Upper lobe of right lung (tissue), 1 donor: ENCODE measurements around the gene SEPTIN8. TPM values are rescaled to one million over a fixed set of nuclear protein-coding genes. Genes with fewer than 3 reads are reported as not detected.

ENCODE experiments used
- ATAC-seq: fragments of 200-7000 bp; cut with Tn5 transposase; one replicate; pipeline ENCODE4 v1.9.1; 2020; ENCODE audit warnings: mild to moderate bottlenecking, moderate library complexity
- DNase-seq: peaks from one replicate; pipeline ENCODE4 v3.0.0-alpha.2; 2020
- H3K27ac ChIP-seq: fragments of 200-600 bp; one replicate; pipeline ENCODE4 v1.8.0; 2022
- H3K27me3 ChIP-seq: fragments of 200-600 bp; one replicate; pipeline ENCODE4 v1.8.0; 2022; ENCODE audit warnings: mild to moderate bottlenecking
- H3K36me3 ChIP-seq: fragments of 200-600 bp; one replicate; pipeline ENCODE4 v1.8.0; 2022
- H3K4me1 ChIP-seq: fragments of 200-600 bp; one replicate; pipeline ENCODE4 v1.8.0; 2022
- H3K4me3 ChIP-seq: fragments of 200-600 bp; one replicate; pipeline ENCODE4 v1.8.0; 2022; ENCODE audit warnings: mild to moderate bottlenecking
- H3K9me3 ChIP-seq: fragments of 200-600 bp; one replicate; pipeline ENCODE4 v1.8.0; 2022
- intact Hi-C: fragments of 100-400 bp; cut with DNase I; formaldehyde crosslinking; loops from one replicate; pipeline ENCODE4 v1.11.0; 2022
- total RNA-seq: library from RNA; stranded (reverse); fragmentation: NEBNext Ultra II Directional; extraction: Animal tissue kit (Norgen Biotek cat#: 25700); gene quantifications from one replicate; pipeline ENCODE4 v1.2.1, GENCODE V29; 2021
- TF ChIP-seq, protein P1 (sequence below): fragments of 200-600 bp; IDR thresholded peaks from one replicate; pipeline ENCODE4 v1.8.0; 2022; ENCODE audit warnings: antibody characterized with exemption
- donor health status: DM: no; HTN: yes; CAD: no; lungs with severe emphysema.

Gene SEPTIN8
- total RNA-seq, 1 donor from 2014 or later = 42.6 TPM

GRCh38 chr5:132747616-132748440 lies 29.2 kb downstream of the SEPTIN8 start:
- Histone ChIP-seq H3K4me1 (peaks cover 6% of the 10 kb centered on the region), H3K27me3 (peaks cover 24% of the 10 kb centered on the region), H3K36me3 (no peaks in the 10 kb centered on the region), H3K4me3 (peak overlapping the region; percentile 52), H3K9me3 (no peaks in the 10 kb centered on the region), H3K27ac (peak overlapping the region; percentile 18)
- TF ChIP-seq, protein P1, sequence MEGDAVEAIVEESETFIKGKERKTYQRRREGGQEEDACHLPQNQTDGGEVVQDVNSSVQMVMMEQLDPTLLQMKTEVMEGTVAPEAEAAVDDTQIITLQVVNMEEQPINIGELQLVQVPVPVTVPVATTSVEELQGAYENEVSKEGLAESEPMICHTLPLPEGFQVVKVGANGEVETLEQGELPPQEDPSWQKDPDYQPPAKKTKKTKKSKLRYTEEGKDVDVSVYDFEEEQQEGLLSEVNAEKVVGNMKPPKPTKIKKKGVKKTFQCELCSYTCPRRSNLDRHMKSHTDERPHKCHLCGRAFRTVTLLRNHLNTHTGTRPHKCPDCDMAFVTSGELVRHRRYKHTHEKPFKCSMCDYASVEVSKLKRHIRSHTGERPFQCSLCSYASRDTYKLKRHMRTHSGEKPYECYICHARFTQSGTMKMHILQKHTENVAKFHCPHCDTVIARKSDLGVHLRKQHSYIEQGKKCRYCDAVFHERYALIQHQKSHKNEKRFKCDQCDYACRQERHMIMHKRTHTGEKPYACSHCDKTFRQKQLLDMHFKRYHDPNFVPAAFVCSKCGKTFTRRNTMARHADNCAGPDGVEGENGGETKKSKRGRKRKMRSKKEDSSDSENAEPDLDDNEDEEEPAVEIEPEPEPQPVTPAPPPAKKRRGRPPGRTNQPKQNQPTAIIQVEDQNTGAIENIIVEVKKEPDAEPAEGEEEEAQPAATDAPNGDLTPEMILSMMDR = no peak
- DNase-seq = no peak
- intact Hi-C loops = no loop called here
- ATAC-seq = peak; percentile 59

DNA sequence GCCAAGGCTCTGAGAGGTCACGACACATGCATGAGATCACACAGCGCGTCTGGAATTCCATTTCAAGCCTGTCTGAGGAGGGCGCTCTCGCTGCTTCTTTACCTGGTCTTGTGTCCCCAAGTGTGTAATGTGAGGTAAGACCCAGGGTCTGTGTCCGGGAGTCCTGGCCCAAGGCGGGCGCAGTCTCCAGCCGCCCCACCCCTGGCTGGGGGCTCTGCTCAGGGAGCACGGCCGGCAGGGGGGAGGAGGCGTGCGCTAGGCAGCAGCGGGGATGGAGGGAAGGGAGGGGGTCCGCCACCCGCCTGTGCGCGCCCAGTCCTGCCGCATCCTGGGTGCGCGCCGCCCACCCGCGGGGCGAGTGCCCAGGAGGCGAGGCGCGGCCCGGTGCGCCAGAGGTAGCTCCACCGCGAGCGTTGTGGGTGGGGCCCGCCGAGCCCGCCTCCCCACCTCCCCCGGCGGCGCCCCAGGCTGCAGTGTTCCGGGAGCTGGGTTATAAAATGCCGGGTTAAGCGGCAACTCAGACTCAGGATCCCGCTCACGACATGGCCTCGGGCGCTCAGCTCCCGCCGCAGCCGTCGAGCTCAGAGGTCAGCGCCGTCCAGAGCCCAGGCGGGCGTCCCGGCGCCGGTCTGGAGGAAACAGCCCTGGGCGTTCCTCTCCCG lies 30.0 kb downstream of the SEPTIN8 start, which contains the start of gene CCNI2:
Gene CCNI2, plus strand, starts transcription at position 473 of the 662 bp plus-strand sequence. Its CDS starts 70 bp downstream, at position 543.
- Histone ChIP-seq H3K4me1 (peaks cover 6% of the 10 kb centered on the region), H3K9me3 (no peaks in the 10 kb centered on the region), H3K36me3 (no peaks in the 10 kb centered on the region), H3K27me3 (peaks cover 24% of the 10 kb centered on the region), H3K4me3 (peak within 1 kb of the TSS; percentile 52), H3K27ac (peak within 1 kb of the TSS; percentile 18)
- TF ChIP-seq, protein P1 = peak; percentile 31
- intact Hi-C loops = no loop called here
- peak; percentile 75 for DNase-seq
- ATAC-seq = peak; percentile 84

GRCh38 chr5:132746592-132746953 lies 30.5 kb downstream of the SEPTIN8 start:
- ATAC-seq = no peak
- TF ChIP-seq, protein P1 = no peak
- Histone ChIP-seq H3K27me3 (peaks cover 24% of the 10 kb centered on the region), H3K4me3 (peak overlapping the region; percentile 52), H3K4me1 (peaks cover 6% of the 10 kb centered on the region), H3K9me3 (no peaks in the 10 kb centered on the region), H3K36me3 (no peaks in the 10 kb centered on the region), H3K27ac (no peak overlapping the region)
- DNase-seq = no peak
- intact Hi-C loops = no loop called here

GRCh38 chr5:132744659-132745058 lies 32.4 kb downstream of the SEPTIN8 start:
- no peaks in the 10 kb centered on the region for H3K9me3 ChIP-seq
- intact Hi-C loops = no loop called here
- peaks cover 6% of the 10 kb centered on the region for H3K4me1 ChIP-seq
- H3K36me3 ChIP-seq = no peaks in the 10 kb centered on the region
- no peak overlapping the region for H3K4me3 ChIP-seq
- H3K27me3 ChIP-seq = peaks cover 24% of the 10 kb centered on the region
- ATAC-seq (no peak), DNase-seq (no peak)
- H3K27ac ChIP-seq = no peak overlapping the region
- TF ChIP-seq, protein P1 = no peak

DNA sequence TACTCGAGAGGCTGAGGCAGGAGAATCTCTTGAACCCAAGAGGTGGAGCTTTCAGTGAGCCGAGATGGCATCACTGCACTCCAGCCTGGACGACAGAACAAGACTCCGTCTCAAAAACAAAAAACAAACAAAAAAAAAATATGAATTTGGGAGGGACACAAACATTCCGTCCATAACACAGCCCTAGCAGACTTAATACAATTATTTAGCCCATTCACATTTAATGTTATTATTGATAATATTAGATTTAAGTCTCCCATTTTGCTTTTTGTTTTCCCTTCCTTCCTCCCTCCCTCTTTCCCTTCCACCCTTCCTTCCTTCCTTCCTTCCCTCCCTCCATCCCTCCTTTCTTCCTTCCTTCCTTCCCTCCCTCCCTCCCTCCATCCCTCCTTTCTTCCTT lies 34.4 kb downstream of the SEPTIN8 start:
- no peaks in the 10 kb centered on the region for H3K9me3 ChIP-seq
- no peak overlapping the region for H3K4me3 ChIP-seq
- DNase-seq = no peak
- TF ChIP-seq, protein P1 = no peak
- no peak overlapping the region for H3K27ac ChIP-seq
- peaks cover 6% of the 10 kb centered on the region for H3K4me1 ChIP-seq
- intact Hi-C loops = no loop called here
- ATAC-seq = no peak
- no peaks in the 10 kb centered on the region for H3K36me3 ChIP-seq
- peaks cover 22% of the 10 kb centered on the region for H3K27me3 ChIP-seq
